Measurements from ENCODE around the gene ZC2HC1C.

- TF ChIP-seq EZH2 (IDR thresholded peaks at IDR 0.05; ENCODE audit: insufficient read depth, low read length), result no peak
- TF ChIP-seq CTCF (IDR thresholded peaks at IDR 0.05; ENCODE audit: insufficient read depth, low read depth, low read length), result no peak
These were observed 44.4 kb upstream of the ZC2HC1C start for GRCh38 chr14:75025082-75025481.

Data from astrocyte (in vitro differentiated cells and primary cell).